Esophagus muscularis mucosa (tissue), 4 donors: ENCODE measurements around the gene ABCC12.

Source experiments
- CTCF ChIP-seq, 3 experiments: fragments of 200-600 bp in 2 of 3; fragments of 450-650 bp in 1 of 3; sonication (generic) in 2 of 3; IDR thresholded peaks; one replicate each; pipeline ENCODE4 v1.5.1; 2017 to 2019; ENCODE audit warnings: antibody characterized with exemption in 3 of 3, mild to moderate bottlenecking in 2 of 3, moderate library complexity in 1 of 3
- EP300 ChIP-seq: sonication (generic); formaldehyde crosslinking; IDR thresholded peaks from one replicate; pipeline ENCODE4 v1.6.1; 2017; ENCODE audit warnings: antibody characterized with exemption
- POLR2A ChIP-seq: fragments of 450-650 bp; IDR thresholded peaks from one replicate; pipeline ENCODE4 v1.6.1; 2017; ENCODE audit warnings: antibody characterized with exemption, moderate library complexity, mild to moderate bottlenecking, low read depth
- POLR2AphosphoS5 ChIP-seq, 2 donors: sonication (generic); formaldehyde crosslinking; IDR thresholded peaks; one replicate each; pipeline ENCODE4 v1.6.1; 2017; ENCODE audit warnings: antibody characterized with exemption in 2 of 2

DNA sequence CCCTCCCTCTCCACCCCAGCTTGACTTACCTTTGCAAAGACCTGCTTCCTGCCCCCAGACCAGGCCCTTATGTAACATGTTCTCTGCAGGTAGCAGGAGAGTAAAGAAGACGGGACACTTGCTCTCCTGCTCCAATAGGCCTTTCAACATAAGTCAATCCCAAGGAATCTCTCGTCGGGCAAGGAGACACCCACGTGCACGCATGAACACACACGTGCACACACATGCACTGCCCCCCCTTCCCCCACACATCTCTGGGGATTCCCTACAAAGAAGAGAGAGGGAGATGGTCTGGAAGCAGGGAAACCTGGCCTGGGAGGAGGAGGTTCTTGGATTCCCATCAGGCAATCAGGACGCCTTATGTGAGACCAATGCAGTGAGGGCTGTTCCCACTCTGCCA is 41.4 kb downstream of the ABCC12 start:
- TF ChIP-seq POLR2A (no peak), CTCF (IDR thresholded peaks at IDR 0.05) (no peak), EP300 (no peak), POLR2AphosphoS5 (IDR thresholded peaks at IDR 0.05) (no peak)
